HG02938 (cell line): ENCODE results near the gene SCN2B.
"Not testable (repeated sequence)": the region's sequence is repeated elsewhere in the genome, so short reads cannot be mapped to it uniquely, and the experiment has no call there.

ENCODE experiments used
- ATAC-seq: cut with Tn5 transposase; IDR thresholded peaks from one replicate; pipeline ENCODE4 v1.9.1; 2021; ENCODE audit warnings: mild to moderate bottlenecking, moderate library complexity; ENCODE audit not compliant: unreplicated experiment

The SCN2B gene

GRCh38 chr11:118207079-118207478 is 30.6 kb upstream of the SCN2B start:
- ATAC-seq: no peak

- ATAC-seq: no peak
Measured at GRCh38 chr11:118206391-118207031, 30.1 kb upstream of the SCN2B start.

GRCh38 chr11:118205606-118206378 is 29.4 kb upstream of the SCN2B start:
- ATAC-seq: no peak

GRCh38 chr11:118202599-118203422 is 26.4 kb upstream of the SCN2B start:
- peak; percentile 43 for ATAC-seq

- no peak for ATAC-seq
Measured at GRCh38 chr11:118201966-118202365, 25.5 kb upstream of the SCN2B start.

GRCh38 chr11:118200901-118201680 is 24.7 kb upstream of the SCN2B start:
- no peak for ATAC-seq

GRCh38 chr11:118200497-118200896 is 24.1 kb upstream of the SCN2B start:
- no peak for ATAC-seq

GRCh38 chr11:118199135-118199534 is 22.7 kb upstream of the SCN2B start:
- ATAC-seq: no peak

GRCh38 chr11:118198370-118198769 is 21.9 kb upstream of the SCN2B start:
- ATAC-seq: no peak

- no peak for ATAC-seq
Measured at GRCh38 chr11:118194835-118195627, 18.6 kb upstream of the SCN2B start.

GRCh38 chr11:118193910-118194566 is 17.6 kb upstream of the SCN2B start:
- ATAC-seq: no peak

- ATAC-seq: not testable (repeated sequence)
Measured at GRCh38 chr11:118192817-118193216, 16.4 kb upstream of the SCN2B start.

- ATAC-seq: not testable (repeated sequence)
Measured at GRCh38 chr11:118190942-118191506, 14.6 kb upstream of the SCN2B start.

- no peak for ATAC-seq
Measured at GRCh38 chr11:118186346-118187107, 10.1 kb upstream of the SCN2B start.

GRCh38 chr11:118184784-118185579 is 8.5 kb upstream of the SCN2B start:
- ATAC-seq: no peak

- ATAC-seq: not testable (repeated sequence)
Measured at GRCh38 chr11:118183691-118184090, 7.3 kb upstream of the SCN2B start.

GRCh38 chr11:118180300-118180703 is 3.9 kb upstream of the SCN2B start:
- ATAC-seq: no peak

GRCh38 chr11:118176778-118177134 is 317 bp upstream of the SCN2B start:
- no peak for ATAC-seq
